HAP-1 (cell line): ENCODE measurements around the gene METTL23.
A peak's percentile ranks its signal among the peaks of the same experiment; 100 is the strongest.
"Not testable (repeated sequence)": the region's sequence is repeated elsewhere in the genome, so short reads cannot be mapped to it uniquely, and the experiment has no call there.

ENCODE experiments used
- DNase-seq, 2 experiments: peaks; one replicate each; pipeline ENCODE4 v3.0.0-alpha.2; 2016 to 2020; ENCODE audit warnings: low spot score in 2 of 2
- H3K27me3 ChIP-seq: fragments of 250-450 bp; sonication (Bioruptor Pico); 2 replicates; pipeline ENCODE4 v1.5.1; 2020; ENCODE audit warnings: low read depth, mild to moderate bottlenecking, moderate library complexity
- H3K36me3 ChIP-seq: fragments of 250-450 bp; sonication (Bioruptor Pico); replicated peaks from 2 replicates; pipeline ENCODE4 v1.5.1; 2020; ENCODE audit warnings: mild to moderate bottlenecking
- H3K4me1 ChIP-seq: fragments of 250-450 bp; sonication (Bioruptor Pico); 2 replicates; pipeline ENCODE4 v1.5.1; 2020; ENCODE audit warnings: mild to moderate bottlenecking
- H3K4me3 ChIP-seq: fragments of 250-450 bp; sonication (Bioruptor Pico); 2 replicates; pipeline ENCODE4 v1.5.1; 2020; ENCODE audit warnings: mild to moderate bottlenecking, moderate library complexity
- H3K9me3 ChIP-seq: fragments of 250-450 bp; sonication (Bioruptor Pico); 2 replicates; pipeline ENCODE4 v1.5.1; 2020; ENCODE audit warnings: mild to moderate bottlenecking, moderate library complexity
- in situ Hi-C: fragments of 300-500 bp; cut with MboI; formaldehyde crosslinking; loops from 3 replicates; pipeline ENCODE4 v1.14.3; 2020; ENCODE audit warnings: low sequenced_read_pairs, inconsistent platforms, mixed read lengths

METTL23 gene

GRCh38 chr17:76726231-76726775, 336 bp upstream of the METTL23 start, which contains the start of gene JMJD6:
TSS of gene JMJD6 (minus strand) at chr17:76726606. CDS start at chr17:76726475, 131 bp downstream.
- Histone ChIP-seq H3K9me3 (no peaks in the 10 kb centered on the region), H3K27me3 (no peaks in the 10 kb centered on the region), H3K4me1 (peaks cover 8% of the 10 kb centered on the region; the same call in 1 of the 2 replicates), H3K4me3 (peak within 1 kb of the TSS; percentile 99), H3K36me3 (peaks cover 54% of the 10 kb centered on the region)
- in situ Hi-C loops: no loop called here
- peak; percentile 97 to 98 for DNase-seq

DNA sequence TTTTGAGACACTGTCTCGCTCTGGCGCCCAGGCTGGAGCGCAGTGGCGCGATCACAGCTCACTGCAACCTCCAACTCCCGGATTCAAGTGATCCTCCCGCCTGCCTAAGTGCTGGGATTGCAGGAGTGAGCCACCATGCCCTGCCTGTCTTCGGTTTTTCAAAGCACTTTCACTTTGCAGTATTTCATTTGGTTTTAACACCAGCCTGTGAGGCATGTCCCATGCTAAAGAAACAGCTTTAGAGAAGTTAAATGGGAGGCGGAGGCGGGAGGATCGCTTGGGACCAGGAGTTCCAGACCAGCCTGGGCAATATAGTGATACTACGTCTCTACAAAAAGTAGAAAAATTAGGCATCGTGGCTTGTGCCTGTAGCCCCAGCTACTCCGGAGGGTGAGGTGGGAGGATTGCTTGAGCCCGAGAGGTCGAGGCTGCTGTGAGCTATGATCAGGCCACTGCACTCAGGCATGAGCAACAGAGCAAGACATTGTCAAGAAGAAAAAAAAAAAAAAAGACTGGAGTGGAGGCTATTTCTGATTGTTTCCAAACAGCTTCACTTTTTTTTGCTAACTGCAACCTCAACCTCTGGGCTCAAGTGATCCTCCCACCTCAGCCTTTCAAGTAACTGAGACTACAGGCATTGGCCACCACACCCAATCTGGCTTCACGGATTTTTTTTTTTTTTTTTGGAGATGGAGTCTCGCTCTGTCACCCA, 1.3 kb downstream of the METTL23 start:
- Histone ChIP-seq H3K36me3 (peaks cover 58% of the 10 kb centered on the region), H3K4me3 (peak overlapping the region; percentile 99), H3K9me3 (no peaks in the 10 kb centered on the region), H3K27me3 (no peaks in the 10 kb centered on the region), H3K4me1 (peaks cover 13% of the 10 kb centered on the region)
- DNase-seq: no peak
- in situ Hi-C loops: no loop called here

DNA sequence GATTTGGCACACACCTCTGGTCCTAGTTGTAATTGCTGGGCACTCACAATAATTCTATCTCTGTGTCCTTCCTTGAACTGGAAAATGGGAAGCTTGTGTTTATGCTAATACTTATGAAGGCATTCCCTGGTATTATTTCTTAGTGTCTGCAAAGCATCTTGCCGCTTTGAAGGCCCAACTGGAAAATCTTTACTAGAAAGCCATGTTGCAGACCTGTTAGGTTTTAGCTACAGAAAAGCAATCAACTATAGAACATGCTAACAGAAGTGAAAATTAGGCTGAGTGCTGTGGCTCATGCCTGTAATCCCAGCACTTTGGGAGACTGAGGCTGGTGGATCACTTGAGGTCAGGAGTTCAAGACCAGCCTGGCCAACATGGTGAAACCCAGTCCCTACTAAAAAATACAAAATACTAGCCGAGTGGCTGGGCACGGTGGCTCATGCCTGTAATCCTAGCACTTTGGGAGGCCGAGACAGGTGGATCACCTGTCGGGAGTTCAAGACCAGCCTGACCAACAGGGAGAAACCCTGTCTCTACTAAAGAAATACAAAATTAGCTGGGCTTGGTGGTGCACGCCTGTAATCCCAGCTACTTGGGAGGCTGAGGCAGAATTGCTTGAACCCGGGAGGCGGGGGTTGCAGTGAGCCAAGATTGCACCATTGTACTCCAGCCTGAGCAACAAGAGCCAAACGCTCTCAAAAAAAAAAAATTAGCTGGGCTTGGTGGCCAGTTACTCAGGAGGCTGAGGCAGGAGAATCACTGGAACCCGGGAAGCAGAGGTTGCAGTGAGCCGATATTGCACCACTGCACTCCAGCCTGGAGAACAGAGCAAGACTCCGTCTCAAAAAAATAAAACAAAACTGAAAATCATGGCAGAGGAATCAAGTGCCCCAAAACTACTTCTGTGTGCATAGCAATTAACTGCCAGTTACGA, 5.4 kb downstream of the METTL23 start:
- in situ Hi-C loops, H3K9me3 ChIP-seq, H3K4me3 ChIP-seq, DNase-seq, H3K27me3 ChIP-seq: not testable (repeated sequence)
- Histone ChIP-seq H3K36me3 (peaks cover 75% of the 10 kb centered on the region), H3K4me1 (peaks cover 26% of the 10 kb centered on the region)

- DNase-seq: peak in 1 of 2 experiments; percentile 37
- no peaks in the 10 kb centered on the region for H3K27me3 ChIP-seq
- H3K36me3 ChIP-seq: peaks cover 75% of the 10 kb centered on the region
- H3K9me3 ChIP-seq: no peaks in the 10 kb centered on the region
- H3K4me3 ChIP-seq: no peak overlapping the region; the same call in 1 of the 2 replicates
- in situ Hi-C loops: no loop called here
- H3K4me1 ChIP-seq: peaks cover 26% of the 10 kb centered on the region
Observed at GRCh38 chr17:76732734-76733617, 6.3 kb downstream of the METTL23 start.

GRCh38 chr17:76733618-76733957, 6.9 kb downstream of the METTL23 start:
- H3K4me3 ChIP-seq: peak overlapping the region; percentile 100
- peaks cover 26% of the 10 kb centered on the region for H3K4me1 ChIP-seq
- no peaks in the 10 kb centered on the region for H3K27me3 ChIP-seq
- H3K9me3 ChIP-seq: no peaks in the 10 kb centered on the region
- H3K36me3 ChIP-seq: peaks cover 75% of the 10 kb centered on the region
- in situ Hi-C loops: no loop called here
- no peak for DNase-seq

GRCh38 chr17:76734080-76734840, 7.6 kb downstream of the METTL23 start:
- Histone ChIP-seq H3K9me3 (no peaks in the 10 kb centered on the region), H3K4me1 (peaks cover 26% of the 10 kb centered on the region), H3K36me3 (peaks cover 75% of the 10 kb centered on the region), H3K27me3 (no peaks in the 10 kb centered on the region), H3K4me3 (peak overlapping the region; percentile 100)
- peak in 1 of 2 experiments; percentile 22 for DNase-seq
- in situ Hi-C loops: no loop called here

DNA sequence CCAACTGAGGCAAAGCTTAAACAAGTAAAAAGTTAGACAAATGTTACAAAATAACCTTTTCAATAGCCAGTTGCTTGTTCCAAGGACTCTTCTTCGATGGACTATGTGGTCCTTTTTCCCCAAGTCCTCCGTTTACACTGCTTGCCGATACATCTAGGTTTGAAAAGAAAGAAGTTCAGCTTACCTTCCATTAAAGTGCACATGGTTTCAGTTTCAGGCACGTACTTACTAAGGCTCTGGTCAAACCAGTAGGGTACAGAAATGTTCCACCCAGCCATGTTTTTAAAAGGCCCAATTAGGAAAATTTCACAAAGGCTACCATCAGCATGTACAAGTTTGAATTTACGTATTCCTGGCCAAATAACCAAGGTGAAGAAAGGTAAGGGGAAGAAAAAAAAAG, 8.4 kb downstream of the METTL23 start:
- peak overlapping the region; percentile 100 for H3K4me3 ChIP-seq
- in situ Hi-C loops: no loop called here
- DNase-seq: no peak
- peaks cover 68% of the 10 kb centered on the region for H3K36me3 ChIP-seq
- H3K27me3 ChIP-seq: no peaks in the 10 kb centered on the region
- H3K4me1 ChIP-seq: peaks cover 26% of the 10 kb centered on the region
- no peaks in the 10 kb centered on the region for H3K9me3 ChIP-seq

GRCh38 chr17:76735586-76736348, 9.1 kb downstream of the METTL23 start:
- Histone ChIP-seq H3K4me3 (peak overlapping the region; percentile 100), H3K4me1 (peaks cover 30% of the 10 kb centered on the region), H3K27me3 (no peaks in the 10 kb centered on the region), H3K36me3 (peaks cover 61% of the 10 kb centered on the region), H3K9me3 (no peaks in the 10 kb centered on the region)
- no peak for DNase-seq
- in situ Hi-C loops: no loop called here

GRCh38 chr17:76736349-76737081, 9.9 kb downstream of the METTL23 start:
- H3K36me3 ChIP-seq: peaks cover 56% of the 10 kb centered on the region
- peak in 1 of 2 experiments; percentile 67 for DNase-seq
- peak overlapping the region; percentile 100 for H3K4me3 ChIP-seq
- peaks cover 30% of the 10 kb centered on the region for H3K4me1 ChIP-seq
- no peaks in the 10 kb centered on the region for H3K9me3 ChIP-seq
- in situ Hi-C loops: no loop called here
- H3K27me3 ChIP-seq: no peaks in the 10 kb centered on the region

DNA sequence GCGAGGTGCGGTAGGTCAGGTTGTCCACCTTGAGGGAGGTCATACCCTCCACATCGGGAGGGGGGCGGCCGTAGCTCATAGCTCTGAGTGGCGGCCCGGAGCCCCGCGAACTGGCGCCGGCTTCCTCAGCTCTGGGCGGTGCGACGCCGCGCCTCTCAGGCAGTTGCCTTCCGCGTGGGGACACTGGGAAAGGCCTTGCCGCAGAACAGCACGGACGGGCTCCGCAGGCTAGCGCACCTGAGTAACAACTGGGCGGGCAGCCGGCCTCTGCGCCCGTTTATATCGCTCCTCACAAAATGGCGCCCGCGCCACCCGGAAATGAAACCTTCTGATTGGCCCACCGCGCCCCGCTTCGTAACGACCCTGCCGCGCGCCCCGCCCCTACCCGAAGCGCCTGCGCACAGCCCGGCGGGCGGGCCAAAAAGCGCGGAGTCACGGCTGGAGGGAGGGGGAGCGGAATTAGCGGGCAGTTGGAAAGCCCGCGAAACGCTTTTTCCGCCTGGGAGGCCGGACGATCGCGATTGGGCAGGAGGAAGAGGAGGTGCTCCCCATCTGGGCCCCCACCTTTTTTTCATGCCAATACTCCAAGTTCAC, 10.5 kb downstream of the METTL23 start, which contains the start of gene SRSF2:
SRSF2 (minus strand) TSS at position 250 of the 594 bp plus-strand sequence; CDS start at position 79, 171 bp downstream.
- Histone ChIP-seq H3K4me1 (peaks cover 30% of the 10 kb centered on the region), H3K36me3 (peaks cover 55% of the 10 kb centered on the region)
- in situ Hi-C loops: no loop called here

More for the DNA sequence above, 10.5 kb downstream of the METTL23 start, which contains the start of gene SRSF2:
- no peaks in the 10 kb centered on the region for H3K27me3 ChIP-seq
- H3K4me3 ChIP-seq: peak within 1 kb of the TSS; percentile 100
- peak; percentile 97 to 98 for DNase-seq
- no peaks in the 10 kb centered on the region for H3K9me3 ChIP-seq
